NCI-H1092 (cell line): ENCODE results near the gene VLDLR.

Experiments
- DNase-seq: peaks from one replicate; lab custom pipeline; 2025; lab: John Stamatoyannopoulos, UW

Gene VLDLR

GRCh38 chr9:2622461-2623287 is 1.1 kb downstream of the VLDLR start:
- peak; percentile 46 for DNase-seq

DNA sequence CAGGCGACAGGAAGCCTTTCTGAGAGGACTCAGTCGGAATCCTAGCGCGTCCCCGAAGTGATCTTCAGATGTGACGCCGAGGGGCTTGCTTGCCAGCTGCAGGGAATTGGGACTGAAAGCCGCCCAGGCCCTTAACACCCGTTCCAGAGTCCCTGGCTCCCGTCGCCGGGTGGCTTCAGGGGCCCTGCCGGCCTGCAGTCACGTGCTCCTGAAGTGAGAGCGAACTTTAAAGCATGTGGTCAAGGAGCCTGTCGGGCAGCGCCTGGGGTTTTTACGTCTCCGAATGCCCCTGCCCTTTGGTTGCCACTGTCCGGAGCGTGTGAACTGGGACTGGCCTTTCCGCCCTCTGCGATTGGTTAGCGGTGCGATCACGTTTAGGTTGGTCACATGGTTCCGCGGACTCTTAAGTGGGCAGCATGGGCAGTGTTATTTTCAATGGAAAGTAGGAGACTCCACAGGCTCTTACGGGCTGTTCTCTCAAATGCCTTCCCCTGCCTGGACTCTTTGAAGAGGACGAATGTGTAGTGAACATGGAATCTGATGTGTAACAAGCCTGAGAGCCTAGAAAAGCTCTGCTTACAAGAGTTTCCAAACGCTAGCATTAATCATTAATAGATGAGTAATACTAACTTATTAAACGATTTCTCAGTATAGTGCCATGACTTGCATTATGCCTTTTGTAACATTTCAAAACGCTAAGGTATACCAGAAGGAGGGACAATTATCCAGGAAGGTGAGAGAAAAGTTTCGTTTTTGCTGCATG is 1.9 kb downstream of the VLDLR start:
- DNase-seq, result peak; percentile 42

GRCh38 chr9:2624051-2624682 is 2.6 kb downstream of the VLDLR start:
- DNase-seq, result no peak

DNA sequence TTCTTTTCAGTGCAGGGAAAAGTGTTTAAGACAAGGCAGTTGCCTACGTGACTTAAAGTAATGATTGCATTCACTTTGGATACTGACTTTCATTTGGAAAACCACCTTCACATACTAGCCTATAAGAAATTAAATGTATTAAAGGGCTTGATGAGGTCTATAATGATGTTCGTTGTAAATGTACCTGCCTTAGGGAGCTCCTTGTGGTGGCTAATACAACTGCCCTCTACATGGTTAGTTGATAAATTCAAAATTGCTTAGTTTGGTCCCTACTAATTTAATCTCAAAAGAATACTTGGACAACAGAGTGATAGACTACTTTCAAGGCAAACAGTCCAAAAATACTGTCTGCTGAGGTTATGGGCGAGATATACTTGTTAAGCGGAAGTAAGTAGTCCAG is 3.8 kb downstream of the VLDLR start:
- no peak for DNase-seq

GRCh38 chr9:2628919-2629318 is 7.3 kb downstream of the VLDLR start:
- DNase-seq, result no peak

DNA sequence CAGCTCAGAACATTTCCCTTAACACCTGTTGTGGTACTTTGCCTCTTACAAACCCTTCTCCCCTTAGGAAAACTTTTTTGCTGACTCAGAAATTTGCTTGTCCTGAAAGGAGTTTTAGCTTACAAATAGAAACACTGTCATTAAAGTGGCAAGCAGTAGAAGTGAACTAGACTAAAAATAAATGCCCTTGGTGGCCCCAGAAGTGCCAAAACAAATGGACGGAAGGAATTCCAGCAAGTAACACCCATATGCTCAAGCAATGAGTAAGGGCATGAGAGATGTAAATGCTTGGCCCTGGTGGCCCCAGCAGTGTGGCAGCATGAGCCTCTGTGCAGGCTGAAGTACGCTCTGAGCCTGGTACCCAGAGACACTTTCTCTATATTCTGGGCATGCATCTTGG is 8.6 kb downstream of the VLDLR start:
- DNase-seq, result no peak

GRCh38 chr9:2631263-2631662 is 9.7 kb downstream of the VLDLR start:
- no peak for DNase-seq

DNA sequence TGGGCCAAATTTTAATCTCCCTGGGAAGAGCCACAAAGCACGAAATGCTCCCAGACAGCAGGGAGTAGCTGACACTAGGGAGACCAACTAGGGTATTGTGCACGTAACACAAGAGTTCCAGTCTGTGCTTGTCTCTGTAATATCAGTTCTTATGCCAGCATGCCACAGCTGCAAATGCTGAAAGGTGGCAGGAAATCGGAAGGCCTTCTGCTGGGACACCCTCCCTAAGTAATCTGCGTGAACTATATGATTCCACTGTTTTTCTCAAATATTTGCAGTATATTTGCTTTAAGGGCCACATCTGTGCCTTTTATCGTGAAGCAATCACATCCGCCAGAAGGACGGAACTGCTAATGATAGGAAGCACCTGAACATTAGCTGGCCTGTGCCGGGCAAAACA is 12.6 kb downstream of the VLDLR start:
- no peak for DNase-seq

DNA sequence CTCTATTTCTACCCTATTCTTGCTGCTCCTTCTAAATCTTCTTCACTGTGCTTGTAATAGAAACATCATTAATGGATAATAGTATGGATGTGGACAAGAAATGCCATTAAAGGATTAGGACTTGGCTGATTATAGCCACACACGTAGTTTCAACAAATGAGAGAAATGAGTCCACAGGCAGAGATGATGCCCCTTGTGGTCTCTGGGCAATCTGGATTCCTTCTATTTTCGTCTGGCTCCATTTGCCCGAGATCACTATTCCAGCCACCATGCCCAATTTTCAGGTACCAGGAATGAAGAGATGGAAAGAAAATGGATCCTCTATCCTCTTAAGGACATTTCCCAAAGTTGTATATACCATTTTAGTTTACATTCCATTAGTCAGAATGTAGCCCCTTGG is 13.2 kb downstream of the VLDLR start:
- no peak for DNase-seq

GRCh38 chr9:2635922-2636321 is 14.3 kb downstream of the VLDLR start:
- DNase-seq, result no peak

GRCh38 chr9:2637390-2637789 is 15.8 kb downstream of the VLDLR start:
- DNase-seq, result no peak

GRCh38 chr9:2638871-2639673 is 17.5 kb downstream of the VLDLR start:
- DNase-seq, result no peak

DNA sequence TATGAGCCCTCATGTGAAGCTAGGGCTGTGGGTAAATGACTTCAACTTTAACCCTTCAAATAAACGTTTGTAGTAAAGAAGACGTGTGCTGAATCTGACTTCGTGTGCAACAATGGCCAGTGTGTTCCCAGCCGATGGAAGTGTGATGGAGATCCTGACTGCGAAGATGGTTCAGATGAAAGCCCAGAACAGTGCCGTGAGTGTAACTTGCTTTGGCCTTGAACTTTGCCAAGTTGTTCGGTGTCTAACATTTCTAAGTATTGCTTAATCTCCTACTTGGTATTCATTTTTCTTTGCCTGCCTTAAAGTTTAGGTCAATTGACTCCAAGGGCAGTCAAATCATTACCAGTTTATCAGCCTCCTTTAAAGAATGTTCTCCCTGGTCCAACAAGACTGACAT is 18.2 kb downstream of the VLDLR start:
- DNase-seq, result no peak

DNA sequence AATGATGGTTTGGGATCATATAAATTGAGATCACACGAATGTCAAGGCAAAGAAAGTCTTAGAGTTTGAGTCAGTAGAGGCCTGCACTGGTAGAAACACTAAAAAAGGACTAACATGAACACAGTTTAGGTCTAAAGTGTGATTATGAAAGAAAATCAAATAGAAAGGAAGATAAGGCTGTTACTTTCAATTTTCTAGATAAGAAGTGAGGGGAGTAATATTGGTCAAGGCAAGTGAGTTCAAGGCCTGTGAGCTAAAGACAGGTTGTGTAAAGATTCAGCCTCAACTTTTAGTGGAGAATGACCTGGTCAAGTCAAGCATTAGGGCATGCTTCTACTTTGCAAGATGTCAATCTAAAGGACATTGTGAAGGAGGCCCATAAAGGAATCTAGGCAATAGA is 19.0 kb downstream of the VLDLR start:
- DNase-seq, result no peak

DNA sequence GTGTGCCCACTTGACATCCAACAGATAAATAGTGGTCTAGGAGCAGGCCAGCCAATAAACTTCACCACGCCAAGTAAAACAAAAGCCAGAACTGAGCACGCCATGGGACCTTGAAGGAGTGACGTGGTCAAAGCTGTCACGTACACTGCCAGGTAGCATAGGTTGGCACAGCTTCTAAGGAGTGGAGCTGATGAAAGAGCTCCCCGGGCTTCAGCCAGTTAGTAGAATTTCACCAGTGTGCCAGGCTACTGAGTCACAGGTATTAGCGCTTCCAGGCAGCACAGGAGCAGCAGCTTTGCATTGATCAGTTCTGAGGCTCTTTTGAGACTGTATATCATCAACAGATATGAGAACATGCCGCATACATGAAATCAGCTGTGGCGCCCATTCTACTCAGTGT is 19.4 kb downstream of the VLDLR start:
- no peak for DNase-seq

DNA sequence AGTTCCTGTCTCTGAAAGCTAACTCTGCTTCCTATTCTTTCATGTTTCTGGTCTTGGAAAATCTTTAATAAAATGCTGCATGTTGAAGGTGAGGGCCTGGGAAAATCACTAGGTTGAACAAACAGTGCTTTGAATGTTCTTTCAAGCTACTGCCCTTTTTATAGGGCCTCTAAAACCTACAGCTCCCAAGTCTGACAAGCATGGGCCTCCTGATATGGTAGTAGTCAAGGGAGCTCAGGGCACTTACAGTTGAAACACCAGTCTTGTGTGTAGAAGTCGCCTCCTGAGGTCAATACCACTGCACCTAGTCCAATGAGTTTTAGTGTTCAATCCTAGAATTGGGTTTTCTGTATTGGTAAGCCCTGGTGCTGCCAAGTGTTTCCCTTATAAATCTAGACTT is 20.5 kb downstream of the VLDLR start:
- no peak for DNase-seq

GRCh38 chr9:2645569-2645968 is 24.0 kb downstream of the VLDLR start:
- DNase-seq, result no peak

DNA sequence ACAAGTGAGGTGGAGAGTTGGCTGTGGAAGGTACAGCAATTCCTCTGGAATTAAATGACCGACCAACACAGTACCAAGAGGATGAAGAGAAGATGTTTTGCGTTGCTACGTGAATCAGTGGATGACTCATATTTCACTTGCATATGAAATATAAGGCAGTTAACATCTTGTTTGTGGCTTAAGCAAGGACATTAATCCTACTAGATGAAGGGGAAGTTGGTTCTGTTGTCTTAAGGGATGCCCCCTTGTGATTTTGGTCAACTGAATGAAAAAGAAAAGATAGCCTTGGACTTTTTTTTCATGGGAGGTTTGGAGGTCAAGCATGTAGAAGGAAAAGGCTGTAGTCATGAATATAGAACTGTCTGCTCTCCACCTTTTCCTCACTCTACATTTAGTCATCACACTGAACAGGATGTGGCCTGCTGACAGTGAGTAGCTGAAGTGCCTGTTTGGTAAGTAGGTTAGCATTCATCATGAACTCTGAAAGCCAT is 33.9 kb downstream of the VLDLR start:
- no peak for DNase-seq

DNA sequence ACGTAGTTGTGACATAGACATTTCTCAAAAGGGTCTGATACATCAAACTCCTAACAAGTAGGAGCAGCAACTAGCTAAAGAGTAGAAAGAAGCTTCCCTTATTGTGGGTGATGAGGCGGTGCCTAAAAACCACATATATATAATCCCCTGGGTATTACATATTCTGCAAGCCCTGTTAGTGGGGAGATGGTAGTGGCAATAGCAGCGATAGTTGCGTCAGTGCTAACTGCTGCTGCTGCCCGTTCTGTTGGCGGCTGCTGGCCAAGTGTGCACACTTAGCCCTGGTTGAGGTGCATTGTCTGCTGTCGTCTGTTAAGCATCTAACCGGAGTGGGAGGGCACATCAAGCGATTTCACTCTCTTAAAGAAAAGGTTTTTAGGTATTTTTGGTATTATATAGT is 35.8 kb downstream of the VLDLR start:
- no peak for DNase-seq

DNA sequence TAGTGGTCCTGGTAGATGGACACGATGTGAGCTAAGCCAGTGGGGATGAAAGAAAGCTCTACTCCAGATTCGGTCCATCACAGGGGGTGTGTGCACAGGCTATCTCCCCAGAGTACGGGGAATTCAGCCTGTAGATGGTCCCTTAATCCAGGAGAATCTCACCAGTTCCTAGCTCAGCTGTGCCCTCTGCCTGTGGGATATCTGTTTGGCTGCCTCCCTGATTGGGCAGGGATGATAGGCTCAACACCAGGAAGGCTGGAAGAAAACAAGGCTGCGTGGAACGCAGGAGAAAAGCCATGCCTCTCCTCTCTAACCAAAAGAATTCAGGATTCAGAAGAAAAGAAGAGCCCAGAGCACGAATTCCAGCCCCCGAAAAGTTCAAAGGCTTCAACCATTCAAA is 40.9 kb downstream of the VLDLR start:
- peak; percentile 8 for DNase-seq

DNA sequence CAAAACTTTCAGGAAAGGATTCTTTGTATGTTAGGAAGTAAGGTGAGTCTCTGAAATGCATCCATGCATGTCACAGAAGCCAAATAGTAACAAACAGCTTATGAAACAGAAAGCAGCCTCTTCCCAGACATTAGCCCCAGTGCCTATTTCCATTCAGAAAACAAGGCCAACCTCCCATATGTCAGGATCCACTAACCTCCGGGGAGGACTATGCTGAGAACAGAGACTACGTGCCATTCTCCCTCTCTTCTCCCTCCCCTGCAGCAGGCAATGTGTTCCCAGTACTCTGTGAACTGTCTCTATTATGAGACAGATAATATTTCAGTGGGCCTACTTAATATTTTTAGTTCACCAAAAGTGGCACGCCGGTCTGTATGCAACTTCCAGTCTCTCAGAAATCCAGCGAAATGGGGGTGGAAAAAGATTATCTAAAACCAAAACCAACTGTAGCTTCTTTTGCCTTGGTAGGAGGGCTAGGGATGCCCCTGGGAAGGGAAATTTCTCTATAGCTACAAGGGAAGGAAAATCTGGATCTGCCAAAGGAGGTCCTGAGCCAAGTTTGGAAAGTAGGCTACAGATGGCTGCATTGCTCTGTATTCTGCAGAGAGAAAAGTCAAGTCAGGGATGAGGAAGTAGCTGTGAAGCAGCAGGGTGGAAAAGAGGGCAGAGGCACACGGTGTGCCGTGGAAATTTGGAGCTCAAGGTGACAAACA is 42.0 kb downstream of the VLDLR start:
- no peak for DNase-seq
